ENCODE data around the gene PLXNA2.

- TF ChIP-seq CTCF (IDR thresholded peaks at IDR 0.05) (no peak), POLR2A (IDR thresholded peaks at IDR 0.05) (no peak)
Observed at GRCh38 chr1:208198236-208198635, 45.9 kb downstream of the PLXNA2 start.
